GM18873 (cell line): Measurements from ENCODE around the gene NTM.

Source experiments
- ATAC-seq: cut with Tn5 transposase; IDR thresholded peaks from one replicate; pipeline ENCODE4 v1.9.1; 2021; ENCODE audit warnings: mild to moderate bottlenecking, moderate library complexity, moderate number of reproducible peaks; ENCODE audit not compliant: unreplicated experiment, low FRiP score

The NTM gene

GRCh38 chr11:131592152-131592551 is 221.7 kb downstream of the NTM start:
- ATAC-seq: no peak

GRCh38 chr11:131592734-131593133 is 222.3 kb downstream of the NTM start:
- no peak for ATAC-seq

GRCh38 chr11:131593301-131593700 is 222.9 kb downstream of the NTM start:
- no peak for ATAC-seq

GRCh38 chr11:131595797-131596196 is 225.4 kb downstream of the NTM start:
- no peak for ATAC-seq

- ATAC-seq: no peak
Measured at GRCh38 chr11:131597890-131598289, 227.5 kb downstream of the NTM start.

GRCh38 chr11:131598305-131598704 is 227.9 kb downstream of the NTM start:
- ATAC-seq: no peak

- ATAC-seq: no peak
Measured at GRCh38 chr11:131599285-131599684, 228.9 kb downstream of the NTM start.

- ATAC-seq: no peak
Measured at GRCh38 chr11:131600628-131601027, 230.2 kb downstream of the NTM start.

GRCh38 chr11:131601586-131601985 is 231.2 kb downstream of the NTM start:
- ATAC-seq: no peak

- ATAC-seq: no peak
Measured at GRCh38 chr11:131602431-131602830, 232.0 kb downstream of the NTM start.

- ATAC-seq: no peak
Measured at GRCh38 chr11:131606811-131607335, 236.5 kb downstream of the NTM start.

GRCh38 chr11:131609337-131609736 is 238.9 kb downstream of the NTM start:
- no peak for ATAC-seq

- no peak for ATAC-seq
Measured at GRCh38 chr11:131609921-131610320, 239.5 kb downstream of the NTM start.

- ATAC-seq: no peak
Measured at GRCh38 chr11:131611322-131611721, 240.9 kb downstream of the NTM start.

- ATAC-seq: no peak
Measured at GRCh38 chr11:131612533-131612932, 242.1 kb downstream of the NTM start.

- no peak for ATAC-seq
Measured at GRCh38 chr11:131614631-131615030, 244.2 kb downstream of the NTM start.

- ATAC-seq: no peak
Measured at GRCh38 chr11:131615611-131616010, 245.2 kb downstream of the NTM start.

GRCh38 chr11:131616481-131617140 is 246.2 kb downstream of the NTM start:
- ATAC-seq: no peak

- no peak for ATAC-seq
Measured at GRCh38 chr11:131618201-131618600, 247.8 kb downstream of the NTM start.

GRCh38 chr11:131622193-131622592 is 251.8 kb downstream of the NTM start:
- no peak for ATAC-seq

- no peak for ATAC-seq
Measured at GRCh38 chr11:131624531-131624930, 254.1 kb downstream of the NTM start.

GRCh38 chr11:131626788-131627187 is 256.4 kb downstream of the NTM start:
- ATAC-seq: no peak

- no peak for ATAC-seq
Measured at GRCh38 chr11:131628739-131629138, 258.3 kb downstream of the NTM start.
